Hepatocyte (in vitro differentiated cells): ENCODE results near the gene TRPM3.

Experiments
- CTCF ChIP-seq: fragments of 200-600 bp; sonication (generic); IDR thresholded peaks from 2 replicates; pipeline ENCODE4 v1.5.1; 2016; ENCODE audit warnings: antibody characterized with exemption, mild to moderate bottlenecking; ENCODE audit not compliant: poor library complexity
- EZH2 ChIP-seq: fragments of 200-600 bp; sonication (generic); IDR thresholded peaks from 2 replicates; pipeline ENCODE4 v1.6.1; 2016; ENCODE audit warnings: antibody characterized with exemption, mild to moderate bottlenecking, borderline replicate concordance

- TF ChIP-seq EZH2: no peak
- no peak for TF ChIP-seq CTCF
Measured at GRCh38 chr9:70597886-70598285, 523.5 kb downstream of the TRPM3 start.
